Mesodermal cell (in vitro differentiated cells): ENCODE results near the gene TMEM150A.
"Not testable (repeated sequence)": the region's sequence is repeated elsewhere in the genome, so short reads cannot be mapped to it uniquely, and the experiment has no call there.

ENCODE experiments used
- H3K27ac ChIP-seq: 2 replicates; pipeline ENCODE4 v1.7.0; 2013; ENCODE audit warnings: mild to moderate bottlenecking, low read depth, low read length, moderate library complexity; ENCODE audit not compliant: severe bottlenecking
- H3K36me3 ChIP-seq: 2 replicates; pipeline ENCODE4 v1.7.1; 2013; ENCODE audit warnings: mild to moderate bottlenecking, low read length, moderate library complexity; ENCODE audit not compliant: control insufficient read depth, insufficient read depth
- H3K4me1 ChIP-seq: one replicate; pipeline ENCODE4 v1.7.1; 2013; ENCODE audit warnings: mild to moderate bottlenecking, low read length; ENCODE audit not compliant: insufficient read depth, control insufficient read depth, poor library complexity, severe bottlenecking
- H3K4me3 ChIP-seq: 2 replicates; pipeline ENCODE4 v1.7.0; 2013; ENCODE audit warnings: low read length, control low read depth, mild to moderate bottlenecking; ENCODE audit not compliant: insufficient read depth, poor library complexity, severe bottlenecking; ENCODE audit errors: extremely low read depth
- H3K9me3 ChIP-seq: 2 replicates; pipeline ENCODE4 v1.7.1; 2013; ENCODE audit warnings: mild to moderate bottlenecking, low read length, moderate library complexity; ENCODE audit not compliant: control insufficient read depth
- WGBS, 2 experiments: methylation state at CpG; one replicate each; pipeline ENCODE4 v1.1.5; 2013; ENCODE audit warnings: missing lambda C conversion rate in 2 of 2; ENCODE audit not compliant: insufficient coverage in 2 of 2; 5-methylcytosine and 5-hydroxymethylcytosine counted together

The TMEM150A gene

GRCh38 chr2:85635636-85636035 lies 33.1 kb upstream of the TMEM150A start:
- H3K36me3 ChIP-seq, result peaks cover 91% of the 10 kb centered on the region
- no peak overlapping the region for H3K4me3 ChIP-seq
- H3K9me3 ChIP-seq, result no peaks in the 10 kb centered on the region
- 92 to 96% methylated on average over 2 to 3 of the region's 4 CpGs for WGBS, 2 experiments
- H3K27ac ChIP-seq, result no peak overlapping the region
- H3K4me1 ChIP-seq, result no peaks in the 10 kb centered on the region

- H3K9me3 ChIP-seq, result no peaks in the 10 kb centered on the region
- no peak overlapping the region for H3K4me3 ChIP-seq
- WGBS, 2 experiments, result 95 to 98% methylated on average over 5 to 6 of the region's 8 CpGs
- no peaks in the 10 kb centered on the region for H3K4me1 ChIP-seq
- no peak overlapping the region for H3K27ac ChIP-seq
- peaks cover 90% of the 10 kb centered on the region for H3K36me3 ChIP-seq
Measured at GRCh38 chr2:85635011-85635410, 32.5 kb upstream of the TMEM150A start.

GRCh38 chr2:85631316-85631715 lies 28.8 kb upstream of the TMEM150A start:
- Histone ChIP-seq H3K4me3 (no peak overlapping the region), H3K9me3 (no peaks in the 10 kb centered on the region), H3K27ac (no peak overlapping the region), H3K4me1 (no peaks in the 10 kb centered on the region), H3K36me3 (peaks cover 88% of the 10 kb centered on the region)
- 90% methylated on average over 2 of the region's 3 CpGs; no CpG with 5 or more reads in 1 of the 2 experiments for WGBS, 2 experiments

- Histone ChIP-seq H3K9me3 (no peaks in the 10 kb centered on the region), H3K27ac (no peak overlapping the region), H3K4me3 (no peak overlapping the region), H3K36me3 (peaks cover 94% of the 10 kb centered on the region), H3K4me1 (no peaks in the 10 kb centered on the region)
- 90 to 100% methylated on average over 1 to 2 of the region's 2 CpGs for WGBS, 2 experiments
Measured at GRCh38 chr2:85628658-85629057, 26.2 kb upstream of the TMEM150A start.

- H3K27ac ChIP-seq, result no peak overlapping the region
- peaks cover 96% of the 10 kb centered on the region for H3K36me3 ChIP-seq
- 94 to 96% methylated on average over 4 to 5 of the region's 5 CpGs for WGBS, 2 experiments
- no peak overlapping the region for H3K4me3 ChIP-seq
- H3K9me3 ChIP-seq, result no peaks in the 10 kb centered on the region
- no peaks in the 10 kb centered on the region for H3K4me1 ChIP-seq
Measured at GRCh38 chr2:85623991-85624390, 21.5 kb upstream of the TMEM150A start.

GRCh38 chr2:85621338-85621737 lies 18.8 kb upstream of the TMEM150A start:
- Histone ChIP-seq H3K4me1 (no peaks in the 10 kb centered on the region), H3K4me3 (no peak overlapping the region), H3K9me3 (no peaks in the 10 kb centered on the region), H3K36me3 (peaks cover 83% of the 10 kb centered on the region), H3K27ac (no peak overlapping the region)
- no CpG with 5 or more reads among the region's 1 CpG for WGBS, 2 experiments

- 100% methylated on average over 3 to 6 of the region's 6 CpGs for WGBS, 2 experiments
- H3K36me3 ChIP-seq, result peaks cover 68% of the 10 kb centered on the region
- H3K4me3 ChIP-seq, result no peak overlapping the region
- H3K4me1 ChIP-seq, result no peaks in the 10 kb centered on the region
- H3K9me3 ChIP-seq, result no peaks in the 10 kb centered on the region
- no peak overlapping the region for H3K27ac ChIP-seq
Measured at GRCh38 chr2:85619617-85620016, 17.1 kb upstream of the TMEM150A start.

GRCh38 chr2:85617723-85618122 lies 15.2 kb upstream of the TMEM150A start:
- H3K36me3 ChIP-seq, result peaks cover 50% of the 10 kb centered on the region
- not testable (repeated sequence) for H3K4me1 ChIP-seq, H3K27ac ChIP-seq, H3K9me3 ChIP-seq
- H3K4me3 ChIP-seq, result peak overlapping the region; percentile 82
- WGBS, 2 experiments, result 100% methylated on average over 2 of the region's 5 CpGs

- no peak overlapping the region for H3K27ac ChIP-seq
- H3K4me3 ChIP-seq, result no peak overlapping the region
Measured at GRCh38 chr2:85615413-85615728, 12.9 kb upstream of the TMEM150A start.

GRCh38 chr2:85614757-85615156 lies 12.3 kb upstream of the TMEM150A start:
- H3K36me3 ChIP-seq, result peaks cover 30% of the 10 kb centered on the region
- not testable (repeated sequence) for H3K4me3 ChIP-seq, H3K4me1 ChIP-seq, H3K9me3 ChIP-seq, H3K27ac ChIP-seq
- WGBS, 2 experiments, result 91 to 100% methylated on average over 1 to 5 of the region's 7 CpGs

More at GRCh38 chr2:85615413-85615728, 12.9 kb upstream of the TMEM150A start:
- Histone ChIP-seq H3K36me3 (peaks cover 30% of the 10 kb centered on the region), H3K9me3 (no peaks in the 10 kb centered on the region), H3K4me1 (no peaks in the 10 kb centered on the region)
- 89 to 95% methylated on average over 17 of the region's 17 CpGs for WGBS, 2 experiments

- H3K36me3 ChIP-seq, result peaks cover 28% of the 10 kb centered on the region
- H3K27ac ChIP-seq, result no peak overlapping the region
- H3K4me1 ChIP-seq, result no peaks in the 10 kb centered on the region
- no peaks in the 10 kb centered on the region for H3K9me3 ChIP-seq
- H3K4me3 ChIP-seq, result no peak overlapping the region
- WGBS, 2 experiments, result 97% methylated on average over 6 of the region's 10 CpGs
Measured at GRCh38 chr2:85613717-85614515, 11.4 kb upstream of the TMEM150A start.
